Astrocyte of the spinal cord (primary cell): ENCODE measurements around the gene DSCAM.

ENCODE experiments used
- DNase-seq: peaks from one replicate; pipeline ENCODE4 v3.0.0; 2011; ENCODE audit warnings: low read depth, low spot score
- H3K4me3 ChIP-seq: 2 replicates; pipeline ENCODE4 v1.5.1; 2011; ENCODE audit warnings: low read depth, mild to moderate bottlenecking, low read length, moderate library complexity
- in situ Hi-C: cut with HindIII; loops from 2 replicates; pipeline ENCODE4 v1.10.0; 2017; ENCODE audit warnings: low sequenced_read_pairs
- TF ChIP-seq, protein P1 (sequence below): IDR thresholded peaks from 2 replicates; pipeline ENCODE4 v1.5.1; 2012; ENCODE audit warnings: low read depth, mild to moderate bottlenecking, low read length, inconsistent platforms

The DSCAM gene

DNA sequence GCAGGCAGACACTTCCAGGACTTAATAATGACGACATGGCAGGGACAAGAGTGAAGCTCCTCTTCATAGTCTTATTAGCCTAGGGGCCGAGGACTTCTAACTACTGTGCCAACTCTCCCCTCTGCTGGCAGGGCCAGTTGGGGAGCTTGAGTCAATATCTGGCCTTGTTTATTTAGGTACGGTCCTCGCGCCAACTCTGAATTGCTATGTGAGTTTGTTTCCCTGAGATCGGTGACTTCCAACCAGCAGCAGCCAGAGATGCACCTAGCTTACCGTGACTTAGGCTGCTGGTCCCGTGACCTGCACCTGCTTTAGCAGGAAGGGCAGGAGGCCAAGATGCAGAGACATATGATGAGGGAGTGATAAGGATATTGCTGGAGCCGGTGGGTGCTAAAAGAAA lies 528.6 kb downstream of the DSCAM start:
- H3K4me3 ChIP-seq: no peak overlapping the region
- in situ Hi-C loops: no loop called here
- TF ChIP-seq, protein P1, sequence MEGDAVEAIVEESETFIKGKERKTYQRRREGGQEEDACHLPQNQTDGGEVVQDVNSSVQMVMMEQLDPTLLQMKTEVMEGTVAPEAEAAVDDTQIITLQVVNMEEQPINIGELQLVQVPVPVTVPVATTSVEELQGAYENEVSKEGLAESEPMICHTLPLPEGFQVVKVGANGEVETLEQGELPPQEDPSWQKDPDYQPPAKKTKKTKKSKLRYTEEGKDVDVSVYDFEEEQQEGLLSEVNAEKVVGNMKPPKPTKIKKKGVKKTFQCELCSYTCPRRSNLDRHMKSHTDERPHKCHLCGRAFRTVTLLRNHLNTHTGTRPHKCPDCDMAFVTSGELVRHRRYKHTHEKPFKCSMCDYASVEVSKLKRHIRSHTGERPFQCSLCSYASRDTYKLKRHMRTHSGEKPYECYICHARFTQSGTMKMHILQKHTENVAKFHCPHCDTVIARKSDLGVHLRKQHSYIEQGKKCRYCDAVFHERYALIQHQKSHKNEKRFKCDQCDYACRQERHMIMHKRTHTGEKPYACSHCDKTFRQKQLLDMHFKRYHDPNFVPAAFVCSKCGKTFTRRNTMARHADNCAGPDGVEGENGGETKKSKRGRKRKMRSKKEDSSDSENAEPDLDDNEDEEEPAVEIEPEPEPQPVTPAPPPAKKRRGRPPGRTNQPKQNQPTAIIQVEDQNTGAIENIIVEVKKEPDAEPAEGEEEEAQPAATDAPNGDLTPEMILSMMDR: no peak
- no peak for DNase-seq

- DNase-seq: no peak
- in situ Hi-C loops: no loop called here
Observed at GRCh38 chr21:40316104-40316503, 530.9 kb downstream of the DSCAM start.

GRCh38 chr21:40315626-40316025 lies 531.3 kb downstream of the DSCAM start:
- in situ Hi-C loops: no loop called here
- DNase-seq: no peak
- TF ChIP-seq, protein P1: no peak
- no peak overlapping the region for H3K4me3 ChIP-seq

More at GRCh38 chr21:40316104-40316503, 530.9 kb downstream of the DSCAM start:
- TF ChIP-seq, protein P1: no peak
- no peak overlapping the region for H3K4me3 ChIP-seq

DNA sequence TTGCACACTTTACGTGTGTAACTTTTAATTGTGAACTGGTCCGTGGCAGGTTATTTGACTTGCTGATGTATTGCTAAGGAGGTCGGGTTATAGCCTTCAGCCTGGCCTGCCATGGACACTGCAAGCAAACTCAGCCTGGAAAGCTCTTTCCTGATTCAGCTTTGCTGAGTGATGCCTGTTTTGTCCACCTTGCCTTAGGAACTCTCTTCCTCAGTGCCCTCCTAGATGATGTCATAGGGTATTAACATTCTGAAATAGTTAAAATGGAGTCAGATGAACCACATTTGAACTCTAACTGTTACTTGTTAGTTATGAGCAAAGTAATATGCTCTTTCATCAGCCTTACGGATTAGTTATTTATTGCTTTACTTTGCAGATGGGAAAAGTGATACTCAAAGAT lies 533.7 kb downstream of the DSCAM start:
- DNase-seq: no peak
- no peak overlapping the region for H3K4me3 ChIP-seq
- in situ Hi-C loops: no loop called here
- TF ChIP-seq, protein P1: no peak

DNA sequence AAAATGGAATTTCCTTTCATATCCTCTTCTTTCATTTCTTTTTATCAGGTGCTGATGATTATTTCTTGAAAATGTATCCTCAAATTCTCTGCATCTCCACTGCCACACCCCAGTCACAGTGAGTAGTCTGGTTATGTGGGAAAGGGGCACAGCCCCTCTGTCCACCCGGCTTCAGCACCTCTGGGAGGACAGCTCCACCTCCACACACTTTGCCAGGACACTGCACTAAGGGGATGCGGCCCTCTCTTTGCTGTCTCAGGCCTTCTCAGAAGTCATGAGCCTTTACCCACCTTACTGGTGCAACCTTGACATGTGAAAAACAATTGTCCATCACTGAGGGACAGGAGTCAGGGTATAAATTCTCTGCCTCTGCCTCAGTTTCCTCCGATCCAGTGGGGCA lies 546.7 kb downstream of the DSCAM start:
- no peak overlapping the region for H3K4me3 ChIP-seq
- TF ChIP-seq, protein P1: no peak
- no peak for DNase-seq
- in situ Hi-C loops: no loop called here

DNA sequence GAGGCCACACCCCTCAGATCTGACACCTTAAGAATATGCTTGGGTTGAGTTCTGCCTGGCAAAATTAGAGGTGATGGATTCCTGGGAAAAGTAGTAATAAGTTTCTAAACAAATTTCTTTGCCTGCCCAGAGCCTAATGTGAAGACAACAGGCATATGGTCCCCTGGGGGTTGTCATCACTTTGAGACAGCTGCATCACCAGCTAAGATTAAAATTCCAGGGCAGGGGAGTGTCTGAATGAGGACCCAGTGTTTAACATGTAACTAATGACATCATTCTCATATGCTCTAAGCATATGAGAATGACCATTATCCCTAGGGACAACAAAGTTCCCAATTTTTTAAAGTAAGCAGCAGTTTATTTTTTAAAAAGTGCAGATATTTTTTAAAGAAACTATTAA lies 547.5 kb downstream of the DSCAM start:
- no peak overlapping the region for H3K4me3 ChIP-seq
- in situ Hi-C loops: no loop called here
- TF ChIP-seq, protein P1: no peak
- no peak for DNase-seq

DNA sequence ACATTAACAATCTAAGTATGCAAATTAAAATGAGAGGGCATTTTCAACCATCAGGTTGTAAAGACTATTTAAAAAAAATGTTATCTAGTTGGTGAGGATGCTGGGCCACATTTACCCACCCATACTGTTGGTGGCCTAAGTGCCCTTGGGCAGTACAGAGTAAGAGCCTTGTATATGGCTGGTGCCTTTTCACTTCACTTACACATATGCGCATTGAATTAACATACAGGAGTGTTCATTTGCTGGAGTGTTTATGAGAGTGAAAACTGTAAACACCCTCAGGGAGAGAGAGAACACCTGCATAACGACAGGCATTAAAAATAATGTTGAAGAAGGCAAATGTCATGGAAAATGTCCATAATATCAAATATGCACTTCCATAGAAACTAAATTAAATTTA lies 552.6 kb downstream of the DSCAM start:
- no peak overlapping the region for H3K4me3 ChIP-seq
- no peak for DNase-seq
- in situ Hi-C loops: no loop called here
- TF ChIP-seq, protein P1: no peak
